Measurements from ENCODE around the gene SNAP47.

SNAP47 gene

GRCh38 chr1:227756172-227756959, 21.1 kb downstream of the SNAP47 start:
- Histone ChIP-seq H3K36me3 (ENCODE audit: insufficient read depth, low read length) (peaks cover 53% of the 10 kb centered on the region; the same call in 1 of the 2 replicates), H4K20me1 (ENCODE audit: insufficient read depth, low read length, poor library complexity, severe bottlenecking) (no peaks in the 10 kb centered on the region), H3K4me3 (ENCODE audit: low read length, poor library complexity, severe bottlenecking) (no peak overlapping the region), H3K79me2 (ENCODE audit: insufficient read depth, low read length) (peaks cover 4% of the 10 kb centered on the region; the same call in 1 of the 2 replicates), H3F3A (ENCODE audit: low read depth) (no peaks in the 10 kb centered on the region), H3K4me2 (ENCODE audit: low read depth, low read length, poor library complexity, severe bottlenecking) (no peak overlapping the region), H3K4me1 (ENCODE audit: insufficient read depth, low read length, poor library complexity, severe bottlenecking) (no peaks in the 10 kb centered on the region), H3K9ac (ENCODE audit: low read depth, low read length, poor library complexity, severe bottlenecking) (no peak overlapping the region), H3K27me3 (ENCODE audit: insufficient read depth, low read length, poor library complexity, severe bottlenecking) (no peaks in the 10 kb centered on the region), H2AFZ (ENCODE audit: low read length) (no peak overlapping the region), H3K9me2 (replicated peaks; ENCODE audit: low read depth, low read length) (no peaks in the 10 kb centered on the region), H3K9me3 (ENCODE audit: insufficient read depth, low read depth, low read length) (no peaks in the 10 kb centered on the region)
- TF ChIP-seq EZH2phosphoT487 (IDR thresholded peaks at IDR 0.05; ENCODE audit: borderline replicate concordance): no peak
- no peak for TF ChIP-seq CTCF (conservative IDR thresholded peaks at IDR 0.05; ENCODE audit: low read length)

GRCh38 chr1:227757781-227758180, 22.5 kb downstream of the SNAP47 start:
- no peaks in the 10 kb centered on the region for H3K9me2 ChIP-seq (replicated peaks; ENCODE audit: low read depth, low read length)
- peaks cover 56% of the 10 kb centered on the region; the same call in 1 of the 2 replicates for H3K36me3 ChIP-seq (ENCODE audit: insufficient read depth, low read length)
- peaks cover 4% of the 10 kb centered on the region; the same call in 1 of the 2 replicates for H3K79me2 ChIP-seq (ENCODE audit: insufficient read depth, low read length)
- H3K4me3 ChIP-seq (ENCODE audit: low read length, poor library complexity, severe bottlenecking): no peak overlapping the region
- TF ChIP-seq CTCF (conservative IDR thresholded peaks at IDR 0.05; ENCODE audit: low read length) (no peak), EZH2phosphoT487 (IDR thresholded peaks at IDR 0.05; ENCODE audit: borderline replicate concordance) (no peak)
- no peak overlapping the region for H2AFZ ChIP-seq (ENCODE audit: low read length)
- peaks cover 7% of the 10 kb centered on the region for H3K4me1 ChIP-seq (ENCODE audit: insufficient read depth, low read length, poor library complexity, severe bottlenecking)
- peaks cover 2% of the 10 kb centered on the region for H4K20me1 ChIP-seq (ENCODE audit: insufficient read depth, low read length, poor library complexity, severe bottlenecking)
- no peaks in the 10 kb centered on the region for H3K9me3 ChIP-seq (ENCODE audit: insufficient read depth, low read depth, low read length)
- H3K4me2 ChIP-seq (ENCODE audit: low read depth, low read length, poor library complexity, severe bottlenecking): no peak overlapping the region
- H3K9ac ChIP-seq (ENCODE audit: low read depth, low read length, poor library complexity, severe bottlenecking): no peak overlapping the region
- no peaks in the 10 kb centered on the region for H3K27me3 ChIP-seq (ENCODE audit: insufficient read depth, low read length, poor library complexity, severe bottlenecking)
- peaks cover under 1% of the 10 kb centered on the region; the same call in 1 of the 2 replicates for H3F3A ChIP-seq (ENCODE audit: low read depth)

GRCh38 chr1:227758366-227758765, 23.1 kb downstream of the SNAP47 start:
- peaks cover 2% of the 10 kb centered on the region; the same call in 1 of the 2 replicates for H3F3A ChIP-seq (ENCODE audit: low read depth)
- H3K79me2 ChIP-seq (ENCODE audit: insufficient read depth, low read length): peaks cover 7% of the 10 kb centered on the region; the same call in 1 of the 2 replicates
- peaks cover 12% of the 10 kb centered on the region for H3K4me1 ChIP-seq (ENCODE audit: insufficient read depth, low read length, poor library complexity, severe bottlenecking)

More at GRCh38 chr1:227758366-227758765, 23.1 kb downstream of the SNAP47 start:
- TF ChIP-seq EZH2phosphoT487 (IDR thresholded peaks at IDR 0.05; ENCODE audit: borderline replicate concordance) (no peak), CTCF (conservative IDR thresholded peaks at IDR 0.05; ENCODE audit: low read length) (no peak)
- H4K20me1 ChIP-seq (ENCODE audit: insufficient read depth, low read length, poor library complexity, severe bottlenecking): peaks cover 8% of the 10 kb centered on the region
- no peaks in the 10 kb centered on the region for H3K9me3 ChIP-seq (ENCODE audit: insufficient read depth, low read depth, low read length)
- H3K27me3 ChIP-seq (ENCODE audit: insufficient read depth, low read length, poor library complexity, severe bottlenecking): no peaks in the 10 kb centered on the region
- H3K4me2 ChIP-seq (ENCODE audit: low read depth, low read length, poor library complexity, severe bottlenecking): no peak overlapping the region
- H3K36me3 ChIP-seq (ENCODE audit: insufficient read depth, low read length): peaks cover 54% of the 10 kb centered on the region; the same call in 1 of the 2 replicates
- no peaks in the 10 kb centered on the region for H3K9me2 ChIP-seq (replicated peaks; ENCODE audit: low read depth, low read length)
- no peak overlapping the region for H2AFZ ChIP-seq (ENCODE audit: low read length)
- H3K4me3 ChIP-seq (ENCODE audit: low read length, poor library complexity, severe bottlenecking): no peak overlapping the region
- H3K9ac ChIP-seq (ENCODE audit: low read depth, low read length, poor library complexity, severe bottlenecking): no peak overlapping the region

All from Loucy (cell line).